NT2/D1 (cell line): ENCODE measurements around the gene PIPOX.
"Not testable (repeated sequence)": the region's sequence is repeated elsewhere in the genome, so short reads cannot be mapped to it uniquely, and the experiment has no call there.

Experiments
- DNase-seq: peaks from one replicate; pipeline ENCODE4 v3.0.0-alpha.2; 2011; ENCODE audit warnings: low read depth, low spot score
- H3K27me3 ChIP-seq: 2 replicates; pipeline ENCODE4 v1.6.0; 2011; ENCODE audit warnings: mild to moderate bottlenecking; ENCODE audit not compliant: insufficient read length, insufficient read depth
- H3K36me3 ChIP-seq: 2 replicates; pipeline ENCODE4 v1.6.1; 2011; ENCODE audit warnings: mild to moderate bottlenecking, low read length, mixed read lengths; ENCODE audit not compliant: insufficient read depth, insufficient read length
- H3K4me1 ChIP-seq: 2 replicates; pipeline ENCODE4 v1.5.1; 2011; ENCODE audit not compliant: insufficient read depth, insufficient read length
- H3K4me3 ChIP-seq: 2 replicates; pipeline ENCODE4 v1.5.1; 2011; ENCODE audit warnings: low read depth; ENCODE audit not compliant: insufficient read length
- H3K9ac ChIP-seq: 2 replicates; pipeline ENCODE4 v1.6.0; 2011; ENCODE audit warnings: low read depth; ENCODE audit not compliant: insufficient read length
- H3K9me3 ChIP-seq: 2 replicates; pipeline ENCODE4 v1.5.1; 2011; ENCODE audit warnings: mild to moderate bottlenecking, low read length; ENCODE audit not compliant: insufficient read depth
- SUZ12 ChIP-seq: IDR thresholded peaks from 2 replicates; pipeline ENCODE4 v1.6.1; 2011; ENCODE audit not compliant: insufficient read length, insufficient read depth; ENCODE audit errors: extremely low read depth
- YY1 ChIP-seq: IDR thresholded peaks from 2 replicates; pipeline ENCODE4 v1.6.1; 2011; ENCODE audit not compliant: insufficient read length, insufficient read depth
- ZNF274 ChIP-seq: IDR thresholded peaks from 2 replicates; pipeline ENCODE4 v1.6.1; 2011; ENCODE audit warnings: mild to moderate bottlenecking, low read depth, low read length

PIPOX gene

DNA sequence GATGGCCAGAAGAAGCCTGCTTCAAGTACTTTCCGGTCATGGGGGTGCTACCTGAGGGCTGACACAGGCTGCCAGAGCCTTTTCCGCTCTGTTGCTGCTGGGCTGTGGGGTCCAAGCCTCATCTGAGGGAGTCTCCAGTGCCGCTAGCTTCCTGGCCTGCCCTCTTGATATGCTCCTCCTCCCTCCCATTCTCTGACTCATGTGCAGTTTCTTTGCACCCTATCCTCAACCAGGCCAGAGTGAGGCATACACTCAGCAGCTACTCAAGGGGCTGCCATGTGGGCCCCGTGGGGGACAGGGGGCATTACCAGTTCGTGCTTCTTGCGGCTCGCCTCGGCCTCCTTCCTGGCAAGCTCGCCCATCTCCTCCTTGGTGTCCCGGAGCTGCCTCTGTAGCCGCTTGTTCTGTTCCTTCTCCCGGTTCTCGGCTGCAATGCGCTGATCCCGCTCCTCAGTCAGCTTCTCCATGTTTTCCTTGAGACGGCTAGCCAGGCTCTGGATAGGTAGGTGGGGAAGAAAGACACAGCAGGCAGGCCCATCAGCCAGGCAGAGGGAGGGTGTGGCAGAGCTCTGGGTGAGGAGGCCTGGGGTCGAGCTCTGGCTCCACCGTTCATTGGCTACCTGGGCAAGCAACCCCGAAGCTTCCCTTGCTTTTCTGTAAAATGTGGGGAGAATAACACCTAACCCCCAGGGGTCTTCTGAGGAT, 43.8 kb downstream of the PIPOX start:
- TF ChIP-seq SUZ12 (no peak), YY1 (no peak), ZNF274 (no peak)
- H3K36me3 ChIP-seq: peaks cover 47% of the 10 kb centered on the region

DNA sequence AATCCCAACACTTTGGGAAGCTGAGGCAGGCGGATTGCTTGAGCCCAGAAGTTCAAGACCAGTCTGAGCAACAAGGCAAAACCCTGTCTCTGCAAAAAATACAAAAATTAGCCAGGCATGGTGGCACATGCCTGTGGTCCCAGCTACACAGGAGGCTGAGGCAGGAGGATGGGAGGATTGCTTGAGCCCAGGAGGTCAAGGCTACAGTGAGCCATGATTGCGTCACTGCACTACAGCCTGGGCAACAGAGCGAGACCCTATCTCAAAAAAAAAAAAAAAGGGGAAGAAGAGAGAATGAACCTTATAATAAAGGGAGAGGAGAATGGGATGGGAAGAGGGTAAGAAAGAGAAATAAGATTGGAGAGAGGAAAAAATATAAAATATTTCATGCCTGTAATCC, 45.8 kb downstream of the PIPOX start:
- H3K9ac ChIP-seq, H3K9me3 ChIP-seq, H3K4me3 ChIP-seq, H3K27me3 ChIP-seq, DNase-seq: not testable (repeated sequence)
- Histone ChIP-seq H3K36me3 (peaks cover 62% of the 10 kb centered on the region), H3K4me1 (peaks cover 12% of the 10 kb centered on the region)

More for the DNA sequence above, 43.8 kb downstream of the PIPOX start:
- peak; percentile 25 for DNase-seq
- Histone ChIP-seq H3K9me3 (no peaks in the 10 kb centered on the region), H3K9ac (peak overlapping the region; percentile 1), H3K4me1 (peaks cover 9% of the 10 kb centered on the region), H3K4me3 (no peak overlapping the region), H3K27me3 (no peaks in the 10 kb centered on the region)

DNA sequence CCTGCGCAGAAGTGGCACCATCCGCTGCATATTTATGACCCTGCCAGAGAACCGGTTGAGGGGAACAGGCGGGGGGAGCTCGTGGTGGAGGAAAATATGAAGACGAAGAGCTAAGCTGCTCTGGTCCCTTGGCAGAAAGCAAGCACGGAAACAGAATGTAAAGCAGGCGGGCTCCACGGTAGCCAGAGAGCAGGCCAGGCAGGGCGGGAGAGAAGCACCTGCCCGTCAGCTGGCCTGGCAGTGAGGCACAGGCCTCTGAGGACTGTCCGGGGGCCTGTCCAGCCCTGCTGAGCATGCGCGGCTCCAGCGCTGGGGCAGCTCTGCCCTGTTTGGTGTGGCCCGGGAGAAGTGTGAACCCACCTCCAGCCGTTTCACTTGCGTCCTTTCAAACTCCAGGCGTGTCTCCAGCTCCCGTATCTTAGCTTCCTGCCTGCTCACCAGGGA, 46.7 kb downstream of the PIPOX start:
- TF ChIP-seq ZNF274 (no peak), SUZ12 (no peak), YY1 (no peak)
- Histone ChIP-seq H3K4me1 (peaks cover 12% of the 10 kb centered on the region), H3K9me3 (no peaks in the 10 kb centered on the region), H3K9ac (no peak overlapping the region), H3K27me3 (no peaks in the 10 kb centered on the region), H3K36me3 (peaks cover 70% of the 10 kb centered on the region), H3K4me3 (no peak overlapping the region)
- no peak for DNase-seq

DNA sequence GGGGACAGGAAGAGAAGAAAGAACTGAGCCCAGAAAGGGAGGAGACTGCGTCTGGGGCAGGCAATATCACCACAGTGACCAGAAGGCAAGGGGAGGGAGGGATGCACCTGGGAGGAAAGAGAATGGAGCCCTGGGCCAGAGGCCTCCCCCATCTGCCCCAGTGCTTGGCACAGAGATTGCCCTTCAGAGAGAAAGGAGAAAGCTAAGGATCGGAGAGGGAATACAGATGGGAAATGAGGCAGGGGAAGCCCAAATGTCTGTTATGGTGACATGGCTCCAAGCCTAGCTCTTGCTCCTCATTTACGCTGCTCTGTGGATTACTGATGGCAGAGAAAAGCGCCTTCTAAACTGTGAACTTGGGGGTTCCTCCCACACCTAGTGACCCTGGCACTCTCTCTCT, 47.2 kb downstream of the PIPOX start:
- H3K9ac ChIP-seq: no peak overlapping the region
- DNase-seq: no peak
- H3K36me3 ChIP-seq: peaks cover 75% of the 10 kb centered on the region
- TF ChIP-seq YY1: no peak
- TF ChIP-seq ZNF274: no peak
- H3K4me1 ChIP-seq: peaks cover 8% of the 10 kb centered on the region
- H3K4me3 ChIP-seq: no peak overlapping the region
- H3K27me3 ChIP-seq: no peaks in the 10 kb centered on the region
- no peaks in the 10 kb centered on the region for H3K9me3 ChIP-seq

DNA sequence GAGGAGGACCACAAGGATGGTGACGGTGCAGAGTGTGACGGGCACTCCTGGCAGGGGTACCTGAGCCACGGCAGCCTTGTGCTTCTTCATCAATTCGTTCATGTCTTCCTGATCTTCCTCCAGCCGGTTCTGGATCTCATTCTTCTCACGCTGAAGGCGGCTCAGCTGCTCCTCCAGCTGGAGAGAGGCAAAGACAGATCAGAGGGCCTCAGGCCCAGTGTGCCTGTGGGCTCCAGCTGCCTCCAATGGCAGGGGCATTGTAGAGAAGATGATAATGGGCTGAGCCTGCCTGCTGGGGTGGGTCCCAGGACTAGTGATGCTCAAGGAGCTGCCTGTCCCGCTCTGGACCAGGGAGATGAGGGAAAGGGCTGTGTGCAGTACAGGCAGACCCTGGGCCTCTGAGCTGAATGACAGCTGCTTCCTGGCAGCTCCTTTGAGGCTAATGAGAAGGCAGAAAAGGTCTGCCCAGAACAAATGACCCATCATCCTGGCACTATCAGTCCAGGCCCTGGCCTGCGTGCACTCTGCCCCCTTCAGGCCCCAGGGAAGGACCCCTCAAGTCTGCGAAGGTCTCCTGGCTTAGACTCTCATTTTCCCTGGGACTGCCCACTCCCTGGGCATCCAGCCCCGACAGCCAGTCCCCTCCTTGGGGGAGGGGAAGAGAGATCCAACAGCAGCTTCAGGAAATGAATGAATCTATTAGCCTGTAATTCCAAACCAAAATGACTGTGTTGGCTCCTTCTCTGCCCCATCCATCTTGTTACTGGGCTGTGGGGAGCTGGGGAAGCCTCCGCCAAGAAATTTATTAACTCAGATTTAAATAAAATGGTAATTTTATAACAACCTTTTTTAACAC, 48.0 kb downstream of the PIPOX start:
- H3K27me3 ChIP-seq: no peaks in the 10 kb centered on the region
- TF ChIP-seq ZNF274 (no peak), YY1 (no peak), SUZ12 (no peak)
- H3K4me3 ChIP-seq: no peak overlapping the region
- peaks cover 8% of the 10 kb centered on the region for H3K4me1 ChIP-seq
- peaks cover 69% of the 10 kb centered on the region for H3K36me3 ChIP-seq
- H3K9me3 ChIP-seq: no peaks in the 10 kb centered on the region
- no peak overlapping the region for H3K9ac ChIP-seq
- no peak for DNase-seq

DNA sequence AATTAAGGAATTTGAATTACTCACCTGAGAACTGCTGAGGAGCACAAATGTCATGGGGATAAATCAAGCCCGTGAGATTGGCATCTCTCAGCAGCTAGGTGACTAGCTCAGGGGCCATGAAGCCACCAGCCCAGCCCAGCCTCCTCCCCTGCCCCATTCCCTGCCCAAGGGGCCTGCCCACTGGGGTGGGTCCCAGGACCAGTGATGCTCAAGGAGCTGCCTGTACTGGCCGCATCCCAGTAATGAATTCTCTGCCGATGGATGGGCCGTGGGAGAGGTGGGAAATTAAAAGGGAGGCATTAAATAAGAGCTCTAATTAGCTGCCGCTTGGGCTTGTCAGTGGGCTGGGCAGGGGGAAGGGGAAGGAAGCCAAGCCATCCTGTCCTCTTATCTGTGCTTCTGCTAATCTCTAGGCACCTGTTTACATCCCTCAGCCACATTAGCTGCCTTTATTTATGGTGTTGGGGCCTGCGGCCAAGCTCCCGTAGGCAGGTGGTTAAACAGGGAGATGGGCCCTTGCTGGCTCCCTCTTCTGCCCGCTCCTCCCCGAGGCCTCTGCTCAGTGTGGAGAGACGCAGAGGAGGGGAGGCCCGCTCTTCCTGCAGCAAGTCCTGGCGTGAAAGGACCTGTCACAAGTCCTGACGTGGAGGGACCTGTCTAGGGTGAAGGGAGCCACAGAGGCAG, 48.8 kb downstream of the PIPOX start:
- no peaks in the 10 kb centered on the region for H3K9me3 ChIP-seq
- H3K27me3 ChIP-seq: no peaks in the 10 kb centered on the region
- TF ChIP-seq ZNF274 (no peak), SUZ12 (no peak), YY1 (no peak)
- DNase-seq: no peak
- H3K36me3 ChIP-seq: peaks cover 67% of the 10 kb centered on the region
- H3K4me1 ChIP-seq: peaks cover 5% of the 10 kb centered on the region
- no peak overlapping the region for H3K4me3 ChIP-seq
- no peak overlapping the region for H3K9ac ChIP-seq

DNA sequence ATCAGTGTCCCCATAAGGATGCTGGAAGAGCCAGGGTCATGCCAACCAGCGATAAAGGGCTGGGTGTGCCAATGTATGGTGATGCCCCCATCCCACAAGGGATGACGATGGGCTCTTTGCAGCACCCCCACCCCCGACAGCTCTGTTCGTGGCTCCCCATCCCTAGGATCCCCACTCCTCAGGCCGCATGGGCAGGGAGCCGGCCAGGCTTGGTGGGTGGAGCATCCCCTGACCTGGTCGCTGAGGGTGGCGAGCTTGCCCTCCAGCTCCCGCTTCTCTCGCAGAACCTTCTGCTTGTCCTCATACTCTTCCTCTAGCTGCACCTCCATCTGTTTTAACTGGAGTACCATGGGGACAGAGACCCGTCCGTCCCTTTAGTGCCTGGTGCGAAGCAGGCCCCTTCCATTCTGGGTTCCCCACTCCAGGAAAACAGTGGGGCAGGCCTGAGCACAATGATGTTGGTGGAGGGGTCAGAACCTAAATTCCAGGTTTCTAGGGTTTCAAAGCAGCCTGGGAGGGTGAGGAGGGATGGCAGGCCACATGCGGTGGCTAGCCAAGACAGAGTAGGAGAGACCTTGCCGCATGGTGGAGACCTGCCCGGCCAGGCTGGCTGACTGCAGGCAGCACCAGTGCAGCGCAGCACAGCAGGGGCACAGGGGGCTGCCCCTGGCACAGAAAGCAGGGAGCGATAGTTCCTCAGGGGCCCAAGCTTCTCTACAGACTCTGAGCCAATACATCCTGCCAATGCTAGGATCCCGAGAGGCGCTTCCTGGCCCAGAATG, 50.3 kb downstream of the PIPOX start:
- H3K36me3 ChIP-seq: peaks cover 80% of the 10 kb centered on the region

More for the DNA sequence above, 50.3 kb downstream of the PIPOX start:
- H3K9me3 ChIP-seq: no peaks in the 10 kb centered on the region
- no peaks in the 10 kb centered on the region for H3K27me3 ChIP-seq
- H3K9ac ChIP-seq: no peak overlapping the region
- no peak overlapping the region for H3K4me3 ChIP-seq
- TF ChIP-seq ZNF274: no peak
- no peak for TF ChIP-seq SUZ12
- TF ChIP-seq YY1: no peak
- peaks cover 3% of the 10 kb centered on the region for H3K4me1 ChIP-seq
- no peak for DNase-seq
